T-helper 1 cell treated with Interleukin-12 subunit alpha and Interleukin-12 subunit beta and Interleukin-4 antibody, amounts not matched to agents 30 μg/mL and 1 μg/mL, for 36 hours (primary cell): Measurements from ENCODE around the gene TMEM150B.
"Not testable (repeated sequence)": the region's sequence is repeated elsewhere in the genome, so short reads cannot be mapped to it uniquely, and the experiment has no call there.

Experiments
- H3K27ac Mint-ChIP-seq: one replicate; pipeline ENCODE4 v1.8.0; 2021; ENCODE audit warnings: mild to moderate bottlenecking, mixed read lengths
- H3K27me3 Mint-ChIP-seq: one replicate; pipeline ENCODE4 v1.8.0; 2021; ENCODE audit warnings: low read depth, mixed read lengths
- H3K36me3 Mint-ChIP-seq: one replicate; pipeline ENCODE4 v1.8.0; 2021; ENCODE audit warnings: low read depth, mixed read lengths
- H3K4me1 Mint-ChIP-seq: one replicate; pipeline ENCODE4 v1.8.0; 2021; ENCODE audit warnings: low read depth, mixed read lengths
- H3K4me3 Mint-ChIP-seq: one replicate; pipeline ENCODE4 v1.8.0; 2021; ENCODE audit warnings: mild to moderate bottlenecking, moderate library complexity, mixed read lengths
- H3K9me3 Mint-ChIP-seq: one replicate; pipeline ENCODE4 v1.8.0; 2021; ENCODE audit warnings: mixed read lengths

The TMEM150B gene

GRCh38 chr19:55329791-55330190, 4.7 kb upstream of the TMEM150B start:
- not testable (repeated sequence) for H3K27ac Mint-ChIP-seq

GRCh38 chr19:55328774-55329318, 3.7 kb upstream of the TMEM150B start:
- not testable (repeated sequence) for H3K36me3 Mint-ChIP-seq, H3K9me3 Mint-ChIP-seq, H3K27me3 Mint-ChIP-seq, H3K4me1 Mint-ChIP-seq, H3K27ac Mint-ChIP-seq, H3K4me3 Mint-ChIP-seq

More at GRCh38 chr19:55329791-55330190, 4.7 kb upstream of the TMEM150B start:
- not testable (repeated sequence) for H3K4me3 Mint-ChIP-seq, H3K9me3 Mint-ChIP-seq, H3K27me3 Mint-ChIP-seq, H3K36me3 Mint-ChIP-seq, H3K4me1 Mint-ChIP-seq

- Mint-ChIP-seq H3K27ac (no peak overlapping the region), H3K9me3 (no peaks in the 10 kb centered on the region), H3K27me3 (peaks cover 13% of the 10 kb centered on the region), H3K4me3 (no peak overlapping the region), H3K36me3 (no peaks in the 10 kb centered on the region), H3K4me1 (peaks cover 7% of the 10 kb centered on the region)
Measured at GRCh38 chr19:55324662-55325061, 479 bp downstream of the TMEM150B start.

- no peaks in the 10 kb centered on the region for H3K36me3 Mint-ChIP-seq
- H3K27me3 Mint-ChIP-seq = peaks cover 9% of the 10 kb centered on the region
- no peaks in the 10 kb centered on the region for H3K9me3 Mint-ChIP-seq
- H3K27ac Mint-ChIP-seq = no peak overlapping the region
- H3K4me3 Mint-ChIP-seq = no peak overlapping the region
- H3K4me1 Mint-ChIP-seq = peaks cover 7% of the 10 kb centered on the region
Measured at GRCh38 chr19:55322204-55322885, 2.8 kb downstream of the TMEM150B start.

- no peaks in the 10 kb centered on the region for H3K9me3 Mint-ChIP-seq
- no peaks in the 10 kb centered on the region for H3K36me3 Mint-ChIP-seq
- no peak overlapping the region for H3K4me3 Mint-ChIP-seq
- no peak overlapping the region for H3K27ac Mint-ChIP-seq
- peaks cover 7% of the 10 kb centered on the region for H3K4me1 Mint-ChIP-seq
- peaks cover 9% of the 10 kb centered on the region for H3K27me3 Mint-ChIP-seq
Measured at GRCh38 chr19:55321466-55322137, 3.5 kb downstream of the TMEM150B start.

- H3K27ac Mint-ChIP-seq = no peak overlapping the region
- H3K27me3 Mint-ChIP-seq = peaks cover 9% of the 10 kb centered on the region
- H3K4me3 Mint-ChIP-seq = no peak overlapping the region
- H3K4me1 Mint-ChIP-seq = peaks cover 7% of the 10 kb centered on the region
- no peaks in the 10 kb centered on the region for H3K9me3 Mint-ChIP-seq
- no peaks in the 10 kb centered on the region for H3K36me3 Mint-ChIP-seq
Measured at GRCh38 chr19:55320844-55321419, 4.2 kb downstream of the TMEM150B start.

GRCh38 chr19:55319785-55320184, 5.4 kb downstream of the TMEM150B start:
- Mint-ChIP-seq H3K9me3 (no peaks in the 10 kb centered on the region), H3K4me1 (peaks cover 4% of the 10 kb centered on the region), H3K36me3 (no peaks in the 10 kb centered on the region), H3K27ac (no peak overlapping the region), H3K4me3 (no peak overlapping the region), H3K27me3 (peaks cover 9% of the 10 kb centered on the region)

- Mint-ChIP-seq H3K27ac (no peak overlapping the region), H3K9me3 (no peaks in the 10 kb centered on the region), H3K4me3 (no peak overlapping the region), H3K27me3 (peaks cover under 1% of the 10 kb centered on the region), H3K4me1 (no peaks in the 10 kb centered on the region), H3K36me3 (no peaks in the 10 kb centered on the region)
Measured at GRCh38 chr19:55316646-55317045, 8.5 kb downstream of the TMEM150B start.

GRCh38 chr19:55315956-55316525, 9.1 kb downstream of the TMEM150B start:
- H3K27me3 Mint-ChIP-seq = no peaks in the 10 kb centered on the region
- H3K36me3 Mint-ChIP-seq = no peaks in the 10 kb centered on the region
- no peaks in the 10 kb centered on the region for H3K9me3 Mint-ChIP-seq
- H3K4me3 Mint-ChIP-seq = no peak overlapping the region
- no peak overlapping the region for H3K27ac Mint-ChIP-seq
- no peaks in the 10 kb centered on the region for H3K4me1 Mint-ChIP-seq

- Mint-ChIP-seq H3K36me3 (no peaks in the 10 kb centered on the region), H3K9me3 (no peaks in the 10 kb centered on the region), H3K4me3 (no peak overlapping the region), H3K27me3 (no peaks in the 10 kb centered on the region), H3K4me1 (no peaks in the 10 kb centered on the region), H3K27ac (no peak overlapping the region)
Measured at GRCh38 chr19:55314396-55314795, 10.7 kb downstream of the TMEM150B start.

- H3K9me3 Mint-ChIP-seq = no peaks in the 10 kb centered on the region
- H3K27ac Mint-ChIP-seq = no peak overlapping the region
- no peaks in the 10 kb centered on the region for H3K36me3 Mint-ChIP-seq
- H3K4me1 Mint-ChIP-seq = no peaks in the 10 kb centered on the region
- no peaks in the 10 kb centered on the region for H3K27me3 Mint-ChIP-seq
- H3K4me3 Mint-ChIP-seq = no peak overlapping the region
Measured at GRCh38 chr19:55312621-55313512, 12.3 kb downstream of the TMEM150B start.

GRCh38 chr19:55311797-55312196, 13.3 kb downstream of the TMEM150B start:
- Mint-ChIP-seq H3K27ac (no peak overlapping the region), H3K9me3 (no peaks in the 10 kb centered on the region), H3K27me3 (no peaks in the 10 kb centered on the region), H3K4me1 (no peaks in the 10 kb centered on the region), H3K36me3 (peaks cover 3% of the 10 kb centered on the region), H3K4me3 (no peak overlapping the region)

- no peak overlapping the region for H3K4me3 Mint-ChIP-seq
- no peaks in the 10 kb centered on the region for H3K27me3 Mint-ChIP-seq
- H3K4me1 Mint-ChIP-seq = no peaks in the 10 kb centered on the region
- H3K27ac Mint-ChIP-seq = no peak overlapping the region
- peaks cover 3% of the 10 kb centered on the region for H3K36me3 Mint-ChIP-seq
- H3K9me3 Mint-ChIP-seq = no peaks in the 10 kb centered on the region
Measured at GRCh38 chr19:55311397-55311796, 13.7 kb downstream of the TMEM150B start.

GRCh38 chr19:55310498-55310897, 14.6 kb downstream of the TMEM150B start:
- peaks cover 2% of the 10 kb centered on the region for H3K4me1 Mint-ChIP-seq
- H3K9me3 Mint-ChIP-seq = no peaks in the 10 kb centered on the region
- no peaks in the 10 kb centered on the region for H3K27me3 Mint-ChIP-seq
- no peak overlapping the region for H3K27ac Mint-ChIP-seq
- no peak overlapping the region for H3K4me3 Mint-ChIP-seq
- peaks cover 3% of the 10 kb centered on the region for H3K36me3 Mint-ChIP-seq
